Muscle of leg (tissue), 11 donors: Measurements from ENCODE around the gene IL16. TPM values are rescaled to one million over a fixed set of nuclear protein-coding genes. Genes with fewer than 3 reads are reported as not detected.
A peak's percentile ranks its signal among the peaks of the same experiment; 100 is the strongest.

ENCODE experiments used
- DNase-seq: peaks from one replicate; pipeline ENCODE4 v3.0.0; 2013
- H3K27ac ChIP-seq: one replicate; pipeline ENCODE4 v1.5.1; 2013; ENCODE audit warnings: mild to moderate bottlenecking, low read length, control low read depth
- H3K27me3 ChIP-seq: one replicate; pipeline ENCODE4 v1.6.1; 2013; ENCODE audit warnings: low read length; ENCODE audit not compliant: control insufficient read depth, insufficient read depth
- H3K36me3 ChIP-seq: one replicate; pipeline ENCODE4 v1.6.1; 2013; ENCODE audit warnings: low read length; ENCODE audit not compliant: control insufficient read depth, insufficient read depth
- H3K4me1 ChIP-seq: one replicate; pipeline ENCODE4 v1.6.1; 2013; ENCODE audit warnings: low read length; ENCODE audit not compliant: control insufficient read depth, insufficient read depth
- H3K4me3 ChIP-seq: one replicate; pipeline ENCODE4 v1.5.1; 2013; ENCODE audit warnings: low read length, control low read depth
- H3K9me3 ChIP-seq: replicated peaks from 2 replicates; pipeline ENCODE4 v1.6.1; 2013; ENCODE audit warnings: low read depth, low read length; ENCODE audit not compliant: control insufficient read depth
- WGBS: methylation state at CpG from one replicate; pipeline ENCODE4 v1.1.5; 2013; ENCODE audit warnings: missing lambda C conversion rate; ENCODE audit not compliant: insufficient coverage; 5-methylcytosine and 5-hydroxymethylcytosine counted together
- polyA plus RNA-seq, 8 donors: library from polyadenylated mRNA; unstranded; fragments of 120-200 nt; gene quantifications; one replicate each; pipeline versions ENCODE4 v1.2.1 to v1.2.3, GENCODE V29; 2013; ENCODE audit warnings: inconsistent platforms in 1 of 8, low replicate concordance in 1 of 8; ENCODE audit not compliant: insufficient read length in 8 of 8, insufficient read depth in 1 of 8
- total RNA-seq: library from RNA; stranded (reverse); fragments of 120-200 nt; gene quantifications from one replicate; pipeline ENCODE4 v1.2.4, GENCODE V29; 2013

Gene IL16
- total and polyA plus RNA-seq, 9 donors = 3.9 to 8.9 (median 7.3) TPM

DNA sequence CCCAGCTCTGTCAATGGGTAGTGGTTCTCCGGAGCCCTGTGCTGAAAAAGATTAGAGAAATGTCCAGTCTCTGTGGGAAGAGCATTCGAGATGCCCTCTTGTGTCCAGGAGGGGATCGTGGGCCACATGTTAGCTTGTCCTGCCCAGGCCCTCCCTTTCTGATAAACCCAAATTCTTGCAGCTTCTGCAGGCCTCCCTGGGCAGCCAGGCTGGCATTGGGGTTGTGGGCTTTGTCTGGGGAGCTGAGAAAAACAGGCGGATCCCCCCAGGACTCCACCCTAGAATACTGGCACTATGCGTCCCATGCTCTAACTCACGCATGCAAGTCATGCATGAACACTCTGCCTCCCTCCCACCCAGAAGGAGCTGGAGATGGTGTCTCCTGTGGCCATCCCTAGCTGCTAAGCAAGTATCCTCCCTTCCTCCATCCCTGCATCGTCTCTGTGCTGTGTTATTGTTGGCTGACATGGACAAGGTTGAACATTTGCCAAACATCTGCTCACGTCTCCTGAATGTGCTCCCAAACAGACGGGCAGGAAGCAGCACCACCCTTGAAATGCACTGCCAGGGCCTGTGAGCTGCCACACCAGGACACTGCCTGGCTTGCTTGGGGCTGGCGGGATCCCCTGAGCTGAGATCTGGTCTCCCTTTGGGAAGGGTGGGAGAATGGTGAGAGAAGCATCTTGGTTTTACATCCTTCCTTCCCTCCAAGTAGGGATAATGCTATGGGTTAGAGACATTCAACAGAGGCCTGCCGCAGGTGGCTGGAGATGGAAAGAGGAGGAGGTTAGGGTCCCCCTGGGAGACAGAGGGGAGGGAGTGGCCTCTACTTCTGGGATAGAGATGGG is 36.1 kb upstream of the IL16 start:
- H3K27me3 ChIP-seq = no peaks in the 10 kb centered on the region
- whole genome bisulfite sequencing = 23% methylated on average over 4 of the region's 11 CpGs
- H3K9me3 ChIP-seq = no peaks in the 10 kb centered on the region
- H3K27ac ChIP-seq = peak overlapping the region; percentile 56
- DNase-seq = peak; percentile 97
- H3K36me3 ChIP-seq = no peaks in the 10 kb centered on the region
- H3K4me3 ChIP-seq = no peak overlapping the region
- H3K4me1 ChIP-seq = peaks cover 25% of the 10 kb centered on the region

GRCh38 chr15:81161160-81161673 is 35.5 kb upstream of the IL16 start:
- H3K4me3 ChIP-seq = no peak overlapping the region
- peak overlapping the region; percentile 56 for H3K27ac ChIP-seq
- peaks cover 22% of the 10 kb centered on the region for H3K4me1 ChIP-seq
- 20% methylated on average over 1 of the region's 4 CpGs for WGBS
- no peaks in the 10 kb centered on the region for H3K9me3 ChIP-seq
- no peaks in the 10 kb centered on the region for H3K36me3 ChIP-seq
- no peaks in the 10 kb centered on the region for H3K27me3 ChIP-seq
- no peak for DNase-seq

- Histone ChIP-seq H3K4me1 (peaks cover 22% of the 10 kb centered on the region), H3K36me3 (no peaks in the 10 kb centered on the region), H3K9me3 (no peaks in the 10 kb centered on the region), H3K27ac (peak overlapping the region; percentile 56), H3K4me3 (no peak overlapping the region), H3K27me3 (no peaks in the 10 kb centered on the region)
- DNase-seq = no peak
- WGBS = 83% methylated on average over 1 of the region's 7 CpGs
Observed at GRCh38 chr15:81161851-81162250, 34.8 kb upstream of the IL16 start.

DNA sequence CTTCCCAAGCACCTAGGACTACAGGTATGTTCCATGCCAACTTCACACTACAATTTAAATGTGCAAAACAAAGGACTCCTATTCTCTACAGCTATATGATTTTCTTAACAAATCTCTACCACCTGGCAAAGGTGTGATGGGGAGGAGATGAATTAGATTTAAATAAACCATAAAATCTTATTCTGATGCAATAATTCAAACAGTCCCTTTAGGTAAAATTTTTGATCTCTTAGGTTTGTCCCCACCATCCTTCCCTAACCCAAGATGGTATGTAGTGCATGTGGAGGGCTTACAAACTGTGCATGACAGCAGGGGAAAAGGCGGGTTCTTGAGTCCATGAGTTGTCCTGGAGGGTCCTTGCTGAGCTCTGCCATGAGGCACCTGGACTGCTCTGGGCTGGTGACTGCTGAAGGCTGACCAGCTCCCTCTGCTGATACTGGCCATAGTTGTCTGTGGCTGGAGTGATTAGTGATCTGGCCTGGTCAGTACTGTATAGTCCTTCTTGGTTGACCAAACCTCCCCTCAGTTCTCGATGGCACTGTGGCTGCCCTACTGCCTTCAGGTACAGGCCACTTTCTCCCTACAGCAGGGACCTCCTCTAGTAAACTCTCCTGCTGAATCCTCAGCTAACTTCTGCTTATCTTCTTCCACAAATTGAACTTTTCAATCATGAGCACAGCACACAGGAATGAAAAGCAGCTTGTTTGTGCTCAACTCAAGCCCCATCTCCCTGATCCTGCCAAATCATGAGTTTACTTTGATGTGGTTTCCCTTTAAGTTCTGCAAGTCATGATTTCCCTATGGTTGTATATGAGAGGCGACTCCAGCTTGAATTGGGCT is 32.5 kb upstream of the IL16 start:
- no peaks in the 10 kb centered on the region for H3K27me3 ChIP-seq
- no peaks in the 10 kb centered on the region for H3K36me3 ChIP-seq
- no peak overlapping the region for H3K27ac ChIP-seq
- no peaks in the 10 kb centered on the region for H3K9me3 ChIP-seq
- no peak overlapping the region for H3K4me3 ChIP-seq
- peaks cover 22% of the 10 kb centered on the region for H3K4me1 ChIP-seq
- no peak for DNase-seq
- WGBS = 80% methylated on average over 1 of the region's 3 CpGs

- Histone ChIP-seq H3K4me3 (no peak overlapping the region), H3K4me1 (peaks cover 17% of the 10 kb centered on the region), H3K9me3 (no peaks in the 10 kb centered on the region), H3K36me3 (no peaks in the 10 kb centered on the region), H3K27me3 (no peaks in the 10 kb centered on the region), H3K27ac (no peak overlapping the region)
- no peak for DNase-seq
- WGBS = 60% methylated on average over 1 of the region's 3 CpGs
Observed at GRCh38 chr15:81165535-81165934, 31.1 kb upstream of the IL16 start.

DNA sequence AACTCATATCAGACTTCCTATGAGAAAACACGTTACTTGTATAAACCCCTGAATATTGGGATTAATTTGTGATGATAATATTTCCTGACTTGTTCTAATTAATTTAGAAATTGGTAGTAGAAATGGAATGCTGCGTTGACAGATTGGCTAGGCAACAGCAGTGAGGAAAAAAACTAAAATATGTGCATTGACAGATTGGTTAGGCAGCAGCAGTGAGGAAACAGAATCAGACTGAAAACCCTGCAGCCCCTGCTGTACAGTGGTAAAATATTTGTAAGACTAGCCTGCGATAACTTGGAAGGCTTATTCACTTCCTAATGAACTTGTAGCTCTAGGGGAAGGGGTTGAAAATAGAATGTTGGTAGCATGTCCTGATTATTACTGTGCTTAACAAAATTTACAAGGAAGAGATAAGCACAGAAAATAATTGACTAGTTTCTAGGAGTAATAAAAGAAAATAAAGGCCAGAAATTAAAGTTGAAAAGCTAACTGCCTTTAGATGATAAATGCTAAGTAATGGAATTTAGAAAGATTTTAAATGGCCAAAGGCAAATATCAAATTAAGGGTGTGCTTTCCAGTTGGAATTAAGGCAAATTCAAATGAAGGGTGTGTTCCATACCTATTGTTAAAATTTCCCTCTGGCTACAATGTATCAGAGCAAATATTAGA is 29.9 kb upstream of the IL16 start:
- Histone ChIP-seq H3K36me3 (no peaks in the 10 kb centered on the region), H3K27ac (no peak overlapping the region), H3K4me1 (peaks cover 4% of the 10 kb centered on the region), H3K27me3 (no peaks in the 10 kb centered on the region), H3K4me3 (no peak overlapping the region), H3K9me3 (no peaks in the 10 kb centered on the region)
- no peak for DNase-seq
- 53% methylated on average over 2 of the region's 3 CpGs for WGBS

DNA sequence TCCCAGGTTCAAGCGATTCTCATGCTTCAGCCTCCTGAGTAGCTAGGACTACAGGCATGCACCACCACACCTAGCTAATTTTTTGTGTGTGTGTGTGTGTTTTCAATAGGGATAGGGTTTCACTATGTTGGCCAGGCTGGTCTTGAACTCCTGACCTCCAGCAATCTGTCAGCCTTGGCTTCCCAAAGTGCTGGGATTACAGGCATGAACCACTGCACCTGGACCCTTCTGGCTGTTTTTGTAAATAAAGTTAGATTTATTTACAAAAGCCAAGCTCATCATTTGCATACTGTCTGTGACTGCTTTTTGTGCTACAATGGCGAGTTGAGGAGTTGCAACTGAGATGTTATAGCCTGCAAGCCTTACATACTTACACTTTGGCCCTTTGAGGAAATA is 28.6 kb upstream of the IL16 start:
- Histone ChIP-seq H3K4me1 (peaks cover 3% of the 10 kb centered on the region), H3K27ac (no peak overlapping the region), H3K27me3 (peaks cover 4% of the 10 kb centered on the region), H3K4me3 (no peak overlapping the region), H3K36me3 (no peaks in the 10 kb centered on the region), H3K9me3 (no peaks in the 10 kb centered on the region)
- no peak for DNase-seq
- no CpG with 5 or more reads among the region's 2 CpGs for WGBS

GRCh38 chr15:81168644-81169043 is 28.0 kb upstream of the IL16 start:
- Histone ChIP-seq H3K27ac (no peak overlapping the region), H3K9me3 (no peaks in the 10 kb centered on the region)
- 80% methylated on average over 1 of the region's 2 CpGs for WGBS

GRCh38 chr15:81170511-81170910 is 26.2 kb upstream of the IL16 start:
- Histone ChIP-seq H3K9me3 (no peaks in the 10 kb centered on the region), H3K36me3 (no peaks in the 10 kb centered on the region), H3K27ac (no peak overlapping the region), H3K4me3 (no peak overlapping the region), H3K4me1 (peaks cover 4% of the 10 kb centered on the region), H3K27me3 (peaks cover 4% of the 10 kb centered on the region)
- WGBS = no CpG with 5 or more reads among the region's 3 CpGs
- DNase-seq = peak; percentile 31

More at GRCh38 chr15:81168644-81169043, 28.0 kb upstream of the IL16 start:
- H3K4me1 ChIP-seq = peaks cover 3% of the 10 kb centered on the region
- H3K27me3 ChIP-seq = peaks cover 4% of the 10 kb centered on the region
- H3K36me3 ChIP-seq = no peaks in the 10 kb centered on the region
- H3K4me3 ChIP-seq = no peak overlapping the region
- DNase-seq = no peak

DNA sequence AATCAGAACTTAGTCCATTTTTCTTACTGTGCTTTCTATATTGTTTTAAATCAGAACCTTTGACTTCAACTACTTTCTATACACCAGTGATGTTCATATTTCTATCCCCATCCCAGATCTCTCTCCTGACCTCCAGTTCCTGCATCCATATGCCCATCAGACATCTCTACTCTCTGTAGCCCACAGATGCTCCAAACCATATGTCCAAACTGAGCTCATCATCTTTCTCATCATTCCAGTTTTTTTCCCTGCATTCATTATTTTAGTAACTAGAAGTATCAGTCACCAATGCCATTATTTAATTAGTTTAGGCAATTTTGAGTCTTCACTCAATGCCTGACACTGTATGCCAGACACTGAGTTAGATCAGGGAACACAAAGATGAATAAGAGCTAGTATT is 25.4 kb upstream of the IL16 start:
- H3K36me3 ChIP-seq = no peaks in the 10 kb centered on the region
- peaks cover 9% of the 10 kb centered on the region for H3K4me1 ChIP-seq
- no peak for DNase-seq
- peaks cover 5% of the 10 kb centered on the region for H3K27me3 ChIP-seq
- H3K27ac ChIP-seq = no peak overlapping the region
- H3K4me3 ChIP-seq = no peak overlapping the region
- H3K9me3 ChIP-seq = no peaks in the 10 kb centered on the region
